K562 (cell line): Measurements from ENCODE around the gene RALB. TPM values are rescaled to one million over a fixed set of nuclear protein-coding genes. Genes with fewer than 3 reads are reported as not detected.

Source experiments
- ATAC-seq: fragments of 200-7000 bp; cut with Tn5 transposase; 3 replicates; pipeline ENCODE4 v1.9.1; 2020; ENCODE audit warnings: moderate library complexity
- BruUV-seq: library from RNA; stranded (reverse); fragments of 400-500 nt; replicated peaks from 2 replicates; lab custom pipeline; 2021; lab: Mats Ljungman, UMichigan
- CTCF ChIA-PET: fragments of 300-600 bp; formaldehyde crosslinking; extraction: SDS; loops from one replicate; lab custom pipeline; 2021; ENCODE audit warnings: low intra/inter-chr PET ratio; lab: Yijun Ruan, JAX
- POLR2A ChIA-PET: fragments of 300-600, 350-650 bp; sonication (Branson Sonifier 250); formaldehyde crosslinking; extraction: SDS; loops from one replicate; lab custom pipeline; 2021; ENCODE audit warnings: antibody characterized with exemption, inconsistent platforms; lab: Yijun Ruan, JAX
- DNase-seq, 4 experiments: peaks; one replicate each; pipeline versions ENCODE4 v3.0.0 to v3.0.0-alpha.2; 2011 to 2018; ENCODE audit warnings: low spot score in 3 of 4, mixed read lengths in 3 of 4; ENCODE audit errors: extremely low read depth in 1 of 4
- FAIRE-seq: peaks from 2 replicates; lab custom pipeline; 2011; peaks lifted over from hg19 to GRCh38; lab: Jason Lieb, UNC
- H2AFZ ChIP-seq: 2 replicates; pipeline ENCODE4 v1.6.0; 2011; ENCODE audit warnings: low read depth, low read length, control low read depth, inconsistent platforms
- H3K27ac ChIP-seq: fragments of 200-600 bp; 3 replicates; pipeline ENCODE4 v1.8.0; 2011; ENCODE audit warnings: low read depth, mild to moderate bottlenecking, control low read depth, inconsistent platforms, low read length, moderate library complexity, mixed read lengths; ENCODE audit errors: extremely low read depth
- H3K27me3 ChIP-seq, 2 experiments: fragments of 300-600 bp in 1 of 2; 2 replicates in 1 of 2; 3 replicates in 1 of 2; pipeline versions ENCODE4 v1.6.0 to v1.8.0; 2011; ENCODE audit warnings: inconsistent platforms in 2 of 2, low read length in 2 of 2, mild to moderate bottlenecking in 1 of 2, mixed read lengths in 1 of 2, moderate library complexity in 1 of 2; ENCODE audit not compliant: control insufficient read depth in 2 of 2, insufficient read depth in 2 of 2
- H3K36me3 ChIP-seq: fragments of 300-600 bp; 3 replicates; pipeline ENCODE4 v1.8.0; 2011; ENCODE audit warnings: mild to moderate bottlenecking, low read length, inconsistent platforms; ENCODE audit not compliant: control insufficient read depth, insufficient read depth
- H3K4me1 ChIP-seq, 2 experiments: fragments of 200-600 bp in 1 of 2; replicated peaks in 1 of 2; 2 replicates in 1 of 2; 3 replicates in 1 of 2; pipeline versions ENCODE4 v1.5.1 to v1.8.0; 2011; ENCODE audit warnings: inconsistent platforms in 2 of 2, low read length in 2 of 2, mild to moderate bottlenecking in 1 of 2, mixed read lengths in 1 of 2, moderate library complexity in 1 of 2; ENCODE audit not compliant: control insufficient read depth in 2 of 2, insufficient read depth in 2 of 2
- H3K4me2 ChIP-seq: 2 replicates; pipeline ENCODE4 v1.6.1; 2011; ENCODE audit warnings: low read length, control low read depth, inconsistent platforms, mixed read lengths; ENCODE audit not compliant: insufficient read depth
- H3K4me3 ChIP-seq: fragments of 200-600 bp; sonication (generic), shearing (Covaris generic); 2 replicates; pipeline ENCODE4 v1.5.1; 2016; ENCODE audit warnings: control low read depth, inconsistent platforms
- H3K79me2 ChIP-seq: fragments of 200-600 bp; 3 replicates; pipeline ENCODE4 v1.8.0; 2011; ENCODE audit warnings: low read length, inconsistent platforms; ENCODE audit not compliant: control insufficient read depth, insufficient read depth
- H3K9ac ChIP-seq, 2 experiments: 2 replicates each; pipeline versions ENCODE4 v1.6.0 to v1.6.1; 2011; ENCODE audit warnings: low read depth in 2 of 2, low read length in 2 of 2, control low read depth in 1 of 2, inconsistent platforms in 1 of 2, mild to moderate bottlenecking in 1 of 2, mixed read lengths in 1 of 2; ENCODE audit not compliant: insufficient read depth in 1 of 2
- H3K9me1 ChIP-seq: one replicate; pipeline ENCODE4 v1.6.0; 2011; ENCODE audit warnings: inconsistent platforms, mild to moderate bottlenecking, low read length, moderate library complexity; ENCODE audit not compliant: control insufficient read depth, insufficient read depth
- H3K9me3 ChIP-seq: replicated peaks from 2 replicates; pipeline ENCODE4 v1.5.1; 2011; ENCODE audit warnings: low read depth, low read length, inconsistent platforms; ENCODE audit not compliant: control insufficient read depth, insufficient read depth
- H4K20me1 ChIP-seq: replicated peaks from 2 replicates; pipeline ENCODE4 v1.6.1; 2011; ENCODE audit warnings: low read length, inconsistent platforms, mixed read lengths; ENCODE audit not compliant: control insufficient read depth, insufficient read depth
- CCAR2 ChIP-seq: fragments of 200-400 bp; formaldehyde crosslinking; IDR thresholded peaks from 2 replicates; pipeline ENCODE4 v1.6.1; 2017; ENCODE audit warnings: mild to moderate bottlenecking, low read depth, low read length
- DNMT1 ChIP-seq: fragments of 450-650 bp; IDR thresholded peaks from 2 replicates; pipeline ENCODE4 v1.6.1; 2016; ENCODE audit warnings: antibody characterized with exemption, mild to moderate bottlenecking
- HNRNPUL1 ChIP-seq: fragments of 200-400 bp; formaldehyde crosslinking; IDR thresholded peaks from 2 replicates; pipeline ENCODE4 v1.6.1; 2017; ENCODE audit warnings: low read length
- OTX1 ChIP-seq: fragments of 450-650 bp; formaldehyde crosslinking; IDR thresholded peaks from 2 replicates; pipeline ENCODE4 v1.4.0; 2022; ENCODE audit warnings: mild to moderate bottlenecking
- POLR2G ChIP-seq: fragments of 200-400 bp; formaldehyde crosslinking; IDR thresholded peaks from 2 replicates; pipeline ENCODE4 v1.6.1; 2017; ENCODE audit warnings: low read depth, mild to moderate bottlenecking, antibody characterized with exemption, low read length, moderate library complexity
- PRPF4 ChIP-seq: fragments of 200-400 bp; formaldehyde crosslinking; IDR thresholded peaks from one replicate; pipeline ENCODE4 v1.6.1; 2017; ENCODE audit warnings: low read length, low read depth, mild to moderate bottlenecking; ENCODE audit not compliant: insufficient read depth, poor library complexity, severe bottlenecking
- RBM17 ChIP-seq: fragments of 200-400 bp; formaldehyde crosslinking; IDR thresholded peaks from 2 replicates; pipeline ENCODE4 v1.6.1; 2017; ENCODE audit warnings: low read depth, mild to moderate bottlenecking, low read length, borderline replicate concordance
- ZBED1 ChIP-seq: IDR thresholded peaks from 2 replicates; pipeline ENCODE4 v1.6.1; 2014
- ZZZ3 ChIP-seq: fragments of 450-650 bp; IDR thresholded peaks from 2 replicates; pipeline ENCODE4 v1.6.1; 2016; ENCODE audit warnings: antibody characterized with exemption, mild to moderate bottlenecking, moderate library complexity
- WGBS: fragments of 100-300 bp; shearing (Covaris generic); methylation state at CpG from one replicate; pipeline ENCODE4 v1.1.6; 2016; ENCODE audit warnings: low coverage, mixed read lengths; ENCODE audit not compliant: insufficient coverage; ENCODE audit errors: missing lambda C conversion rate; 5-methylcytosine and 5-hydroxymethylcytosine counted together
- in situ Hi-C: fragments of 300-500 bp; cut with MboI; formaldehyde crosslinking; loops from 4 replicates; pipeline ENCODE4 v1.15.0; 2018; ENCODE audit warnings: inconsistent platforms, mixed read lengths
- intact Hi-C: fragments of 100-400 bp; cut with micrococcal nuclease; formaldehyde crosslinking; loops from 2 replicates; pipeline ENCODE4 v1.14.2; 2022
- polyA plus RNA-seq, 8 experiments: library from polyadenylated mRNA; depleted of rRNA in 4 of 8; stranded (reverse) in 5 of 8; unstranded in 3 of 8; fragments of >200 nt; fragmentation: Nextera tagmentation in 2 of 8; fragmentation: Illumina TruSeq in 1 of 8; extraction: Ambion mirVana in 2 of 8; extraction: Trizol in 1 of 8; gene quantifications; 2 replicates each; pipeline versions ENCODE4 v1.2.1 to v1.2.3, GENCODE V29; 2011 to 2014; ENCODE audit warnings: inconsistent platforms in 1 of 8, missing spikeins in 1 of 8
- total RNA-seq, 7 experiments: library from RNA; depleted of rRNA in 6 of 7; stranded (reverse); fragments of >200 nt in 6 of 7; fragmentation: Illumina TruSeq in 2 of 7; extraction: Trizol in 2 of 7; gene quantifications; 2 replicates each; pipeline versions ENCODE4 v1.2.1 to v1.2.3, GENCODE V29; 2011 to 2021; ENCODE audit warnings: low replicate concordance in 1 of 7
- TF ChIP-seq, protein P1 (sequence below): fragments of 250-450 bp; sonication (Bioruptor Pico); IDR thresholded peaks from 2 replicates; pipeline ENCODE4 v1.5.0; 2021; ENCODE audit warnings: mild to moderate bottlenecking, borderline replicate concordance
- TF ChIP-seq, protein P2 (sequence below): fragments of 450-650 bp; IDR thresholded peaks from 2 replicates; pipeline ENCODE4 v1.6.1; 2016; ENCODE audit warnings: low read depth

Gene RALB
- total and polyA plus RNA-seq, 9 of the 15 experiments (the other 6 are each of a cell fraction or from before 2014, with no cell fraction given), result 14.8 to 65.6 (median 38.4) TPM

DNA sequence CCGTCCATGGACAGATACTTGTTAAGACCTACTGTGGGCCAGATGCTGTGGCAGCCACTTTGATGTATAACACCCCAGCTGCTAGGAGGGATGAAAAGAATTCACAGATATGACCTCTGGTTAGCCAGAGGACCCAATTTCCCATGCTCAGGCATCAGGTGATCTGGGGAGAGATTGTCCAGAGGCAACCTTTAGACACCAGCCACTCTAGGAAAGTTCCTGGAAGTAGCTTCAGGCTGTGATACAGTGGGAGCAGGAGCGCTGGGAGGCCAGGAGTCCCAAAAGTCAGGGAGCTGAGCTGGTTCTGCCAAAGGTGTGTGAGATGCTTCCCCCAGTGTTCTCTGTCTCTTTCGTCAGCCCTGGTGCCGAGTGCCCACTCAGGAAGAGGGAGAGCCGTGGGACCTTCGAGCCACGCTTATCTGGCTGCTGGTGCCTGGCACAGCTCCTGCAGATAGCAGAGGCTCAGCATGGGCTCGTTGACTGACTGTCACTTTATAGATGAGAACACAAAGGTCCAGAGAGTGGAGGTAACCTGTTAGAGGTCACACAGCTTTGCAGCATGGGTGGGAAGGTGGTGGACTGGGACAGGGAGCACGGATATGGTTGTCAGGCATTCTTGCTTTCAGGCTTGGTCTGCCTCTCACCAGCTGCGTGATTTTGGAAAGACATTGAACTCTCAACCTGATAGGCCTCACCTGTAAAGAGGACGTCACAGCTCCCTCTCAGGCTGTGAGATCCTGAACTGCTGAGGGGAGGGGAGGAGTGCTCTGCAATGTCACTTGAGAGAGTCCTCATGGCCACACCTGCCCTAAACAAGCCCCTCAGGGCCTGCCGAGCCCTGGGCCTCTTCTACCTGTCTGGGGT is 7.8 kb upstream of the RALB start:
- intact Hi-C loops (no loop called here), in situ Hi-C loops (no loop called here)
- no peak overlapping the region for H3K27ac ChIP-seq
- H3K4me2 ChIP-seq, result no peak overlapping the region
- H3K79me2 ChIP-seq, result no peaks in the 10 kb centered on the region
- CTCF ChIA-PET, result no interaction called here
- no peak overlapping the region for H3K4me3 ChIP-seq
- no peak overlapping the region for H3K9ac ChIP-seq
- ATAC-seq (no peak), DNase-seq (no peak), FAIRE-seq (no peak)
- peaks cover 0 to 6% of the 10 kb centered on the region in 2 experiments; a peak in 3 of 5 replicates for H3K27me3 ChIP-seq
- POLR2A ChIA-PET, result interaction anchor here (0.6 to 1.4 kb wide), 3 partner anchors 13 to 20 kb away, joined by 3 to 5 read pairs (median 3); no protein-coding TSS in a partner anchor
- H3K4me1 ChIP-seq, result peaks cover 0 to 9% of the 10 kb centered on the region in 2 experiments; a peak in 3 of 5 replicates
- H4K20me1 ChIP-seq, result no peaks in the 10 kb centered on the region; the same call in 1 of the 2 replicates
- no peaks in the 10 kb centered on the region for H3K9me1 ChIP-seq
- no peaks in the 10 kb centered on the region for H3K36me3 ChIP-seq
- BruUV-seq, result no TSS peak
- no peak overlapping the region for H2AFZ ChIP-seq
- H3K9me3 ChIP-seq, result no peaks in the 10 kb centered on the region
- WGBS, result 40% methylated on average over 12 of the region's 12 CpGs
- TF ChIP-seq, protein P1, sequence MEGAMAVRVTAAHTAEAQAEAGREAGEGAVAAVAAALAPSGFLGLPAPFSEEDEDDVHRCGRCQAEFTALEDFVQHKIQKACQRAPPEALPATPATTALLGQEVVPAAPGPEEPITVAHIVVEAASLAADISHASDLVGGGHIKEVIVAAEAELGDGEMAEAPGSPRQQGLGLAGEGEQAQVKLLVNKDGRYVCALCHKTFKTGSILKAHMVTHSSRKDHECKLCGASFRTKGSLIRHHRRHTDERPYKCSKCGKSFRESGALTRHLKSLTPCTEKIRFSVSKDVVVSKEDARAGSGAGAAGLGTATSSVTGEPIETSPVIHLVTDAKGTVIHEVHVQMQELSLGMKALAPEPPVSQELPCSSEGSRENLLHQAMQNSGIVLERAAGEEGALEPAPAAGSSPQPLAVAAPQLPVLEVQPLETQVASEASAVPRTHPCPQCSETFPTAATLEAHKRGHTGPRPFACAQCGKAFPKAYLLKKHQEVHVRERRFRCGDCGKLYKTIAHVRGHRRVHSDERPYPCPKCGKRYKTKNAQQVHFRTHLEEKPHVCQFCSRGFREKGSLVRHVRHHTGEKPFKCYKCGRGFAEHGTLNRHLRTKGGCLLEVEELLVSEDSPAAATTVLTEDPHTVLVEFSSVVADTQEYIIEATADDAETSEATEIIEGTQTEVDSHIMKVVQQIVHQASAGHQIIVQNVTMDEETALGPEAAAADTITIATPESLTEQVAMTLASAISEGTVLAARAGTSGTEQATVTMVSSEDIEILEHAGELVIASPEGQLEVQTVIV (CRISPR knock-in tag), result no peak
- TF ChIP-seq OTX1 (CRISPR knock-in tag), result no peak
- TF ChIP-seq CCAR2, result no peak
- TF ChIP-seq DNMT1, result no peak
- TF ChIP-seq ZZZ3, result no peak
- no peak for TF ChIP-seq ZBED1
- no peak for TF ChIP-seq PRPF4
- TF ChIP-seq POLR2G, result no peak
- no peak for TF ChIP-seq RBM17
- TF ChIP-seq HNRNPUL1, result no peak
- TF ChIP-seq, protein P2, sequence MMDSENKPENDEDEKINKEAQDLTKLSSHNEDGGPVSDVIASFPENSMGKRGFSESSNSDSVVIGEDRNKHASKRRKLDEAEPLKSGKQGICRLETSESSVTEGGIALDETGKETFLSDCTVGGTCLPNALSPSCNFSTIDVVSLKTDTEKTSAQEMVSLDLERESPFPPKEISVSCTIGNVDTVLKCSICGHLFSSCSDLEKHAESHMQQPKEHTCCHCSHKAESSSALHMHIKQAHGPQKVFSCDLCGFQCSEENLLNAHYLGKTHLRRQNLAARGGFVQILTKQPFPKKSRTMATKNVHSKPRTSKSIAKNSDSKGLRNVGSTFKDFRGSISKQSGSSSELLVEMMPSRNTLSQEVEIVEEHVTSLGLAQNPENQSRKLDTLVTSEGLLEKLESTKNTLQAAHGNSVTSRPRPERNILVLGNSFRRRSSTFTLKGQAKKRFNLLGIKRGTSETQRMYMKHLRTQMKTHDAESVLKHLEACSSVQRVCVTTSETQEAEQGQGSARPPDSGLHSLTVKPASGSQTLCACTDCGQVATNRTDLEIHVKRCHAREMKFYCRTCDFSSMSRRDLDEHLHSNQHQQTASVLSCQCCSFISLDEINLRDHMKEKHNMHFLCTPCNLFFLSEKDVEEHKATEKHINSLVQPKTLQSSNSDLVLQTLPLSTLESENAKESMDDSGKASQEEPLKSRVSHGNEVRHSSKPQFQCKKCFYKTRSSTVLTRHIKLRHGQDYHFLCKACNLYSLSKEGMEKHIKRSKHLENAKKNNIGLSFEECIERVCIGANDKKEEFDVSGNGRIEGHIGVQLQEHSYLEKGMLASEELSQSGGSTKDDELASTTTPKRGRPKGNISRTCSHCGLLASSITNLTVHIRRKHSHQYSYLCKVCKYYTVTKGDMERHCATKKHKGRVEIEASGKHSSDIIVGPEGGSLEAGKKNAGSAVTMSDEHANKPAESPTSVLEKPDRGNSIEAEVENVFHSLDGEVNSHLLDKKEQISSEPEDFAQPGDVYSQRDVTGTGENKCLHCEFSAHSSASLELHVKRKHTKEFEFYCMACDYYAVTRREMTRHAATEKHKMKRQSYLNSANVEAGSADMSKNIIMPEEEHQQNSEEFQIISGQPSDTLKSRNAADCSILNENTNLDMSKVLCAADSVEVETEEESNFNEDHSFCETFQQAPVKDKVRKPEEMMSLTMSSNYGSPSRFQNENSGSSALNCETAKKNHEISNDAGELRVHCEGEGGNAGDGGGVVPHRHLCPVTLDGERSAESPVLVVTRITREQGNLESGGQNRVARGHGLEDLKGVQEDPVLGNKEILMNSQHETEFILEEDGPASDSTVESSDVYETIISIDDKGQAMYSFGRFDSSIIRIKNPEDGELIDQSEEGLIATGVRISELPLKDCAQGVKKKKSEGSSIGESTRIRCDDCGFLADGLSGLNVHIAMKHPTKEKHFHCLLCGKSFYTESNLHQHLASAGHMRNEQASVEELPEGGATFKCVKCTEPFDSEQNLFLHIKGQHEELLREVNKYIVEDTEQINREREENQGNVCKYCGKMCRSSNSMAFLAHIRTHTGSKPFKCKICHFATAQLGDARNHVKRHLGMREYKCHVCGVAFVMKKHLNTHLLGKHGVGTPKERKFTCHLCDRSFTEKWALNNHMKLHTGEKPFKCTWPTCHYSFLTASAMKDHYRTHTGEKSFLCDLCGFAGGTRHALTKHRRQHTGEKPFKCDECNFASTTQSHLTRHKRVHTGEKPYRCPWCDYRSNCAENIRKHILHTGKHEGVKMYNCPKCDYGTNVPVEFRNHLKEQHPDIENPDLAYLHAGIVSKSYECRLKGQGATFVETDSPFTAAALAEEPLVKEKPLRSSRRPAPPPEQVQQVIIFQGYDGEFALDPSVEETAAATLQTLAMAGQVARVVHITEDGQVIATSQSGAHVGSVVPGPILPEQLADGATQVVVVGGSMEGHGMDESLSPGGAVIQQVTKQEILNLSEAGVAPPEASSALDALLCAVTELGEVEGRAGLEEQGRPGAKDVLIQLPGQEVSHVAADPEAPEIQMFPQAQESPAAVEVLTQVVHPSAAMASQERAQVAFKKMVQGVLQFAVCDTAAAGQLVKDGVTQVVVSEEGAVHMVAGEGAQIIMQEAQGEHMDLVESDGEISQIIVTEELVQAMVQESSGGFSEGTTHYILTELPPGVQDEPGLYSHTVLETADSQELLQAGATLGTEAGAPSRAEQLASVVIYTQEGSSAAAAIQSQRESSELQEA, result no peak
